GM23338 (cell line): ENCODE measurements around the gene HOXA3. TPM values are rescaled to one million over a fixed set of nuclear protein-coding genes. Genes with fewer than 3 reads are reported as not detected.

Source experiments
- ATAC-seq: fragments of 200-7000 bp; cut with Tn5 transposase; 3 replicates; pipeline ENCODE4 v1.9.1; 2020
- DNase-seq: peaks from one replicate; pipeline ENCODE4 v3.0.0-alpha.2; 2015; ENCODE audit warnings: low spot score
- H2AFZ ChIP-seq: fragments of 200-600 bp; sonication (generic); 2 replicates; pipeline ENCODE4 v1.8.0; 2016; ENCODE audit warnings: antibody characterized with exemption, mild to moderate bottlenecking, moderate library complexity
- H3F3A ChIP-seq: fragments of 200-600 bp; sonication (generic); replicated peaks from 2 replicates; pipeline ENCODE4 v1.8.0; 2017; ENCODE audit warnings: antibody characterized with exemption, mixed run types, low read depth
- H3K27ac ChIP-seq: fragments of 200-600 bp; sonication (generic); 2 replicates; pipeline ENCODE4 v1.6.1; 2016; ENCODE audit warnings: low read depth
- H3K27me3 ChIP-seq: fragments of 200-600 bp; sonication (generic); 2 replicates; pipeline ENCODE4 v1.8.0; 2016; ENCODE audit warnings: mild to moderate bottlenecking, mixed run types, moderate library complexity; ENCODE audit not compliant: insufficient read depth
- H3K36me3 ChIP-seq: fragments of 200-600 bp; sonication (generic); 2 replicates; pipeline ENCODE4 v1.8.0; 2016; ENCODE audit warnings: mild to moderate bottlenecking; ENCODE audit not compliant: insufficient read depth
- H3K4me1 ChIP-seq: fragments of 200-600 bp; sonication (generic); 2 replicates; pipeline ENCODE4 v1.8.0; 2016; ENCODE audit warnings: mild to moderate bottlenecking, moderate library complexity; ENCODE audit not compliant: insufficient read depth
- H3K4me2 ChIP-seq: fragments of 200-600 bp; sonication (generic); 2 replicates; pipeline ENCODE4 v1.7.1; 2017; ENCODE audit warnings: mixed run types
- H3K4me3 ChIP-seq: fragments of 200-600 bp; sonication (generic); 2 replicates; pipeline ENCODE4 v1.6.1; 2016; ENCODE audit warnings: mixed run types
- H3K79me2 ChIP-seq: fragments of 200-600 bp; sonication (generic); replicated peaks from 2 replicates; pipeline ENCODE4 v1.8.0; 2017; ENCODE audit warnings: mild to moderate bottlenecking; ENCODE audit not compliant: insufficient read depth
- H3K9me2 ChIP-seq: fragments of 200-600 bp; sonication (generic); 2 replicates; pipeline ENCODE4 v1.8.0; 2017; ENCODE audit not compliant: insufficient read depth
- H4K20me1 ChIP-seq: fragments of 200-600 bp; sonication (generic); replicated peaks from 2 replicates; pipeline ENCODE4 v1.8.0; 2017; ENCODE audit warnings: mild to moderate bottlenecking; ENCODE audit not compliant: insufficient read depth
- H3K27ac Mint-ChIP-seq: 2 replicates; pipeline ENCODE4 v1.8.0; 2020; ENCODE audit warnings: inconsistent platforms, mild to moderate bottlenecking, moderate library complexity, mixed read lengths
- H3K27me3 Mint-ChIP-seq: 3 replicates; pipeline ENCODE4 v1.8.0; 2022; ENCODE audit warnings: low read depth, mild to moderate bottlenecking, moderate library complexity, mixed read lengths, inconsistent platforms; ENCODE audit not compliant: insufficient read depth, poor library complexity
- H3K36me3 Mint-ChIP-seq: 3 replicates; pipeline ENCODE4 v1.8.0; 2021; ENCODE audit warnings: low read depth, mild to moderate bottlenecking, inconsistent platforms, moderate library complexity, mixed read lengths
- H3K4me1 Mint-ChIP-seq: 3 replicates; pipeline ENCODE4 v1.8.0; 2020; ENCODE audit warnings: mild to moderate bottlenecking, inconsistent platforms, mixed read lengths
- H3K4me3 Mint-ChIP-seq: 3 replicates; pipeline ENCODE4 v1.8.0; 2021; ENCODE audit warnings: moderate library complexity, mild to moderate bottlenecking, inconsistent platforms, mixed read lengths
- H3K9me3 Mint-ChIP-seq: 3 replicates; pipeline ENCODE4 v1.8.0; 2020; ENCODE audit warnings: moderate library complexity, mild to moderate bottlenecking, inconsistent platforms, mixed read lengths
- CREB1 ChIP-seq: fragments of 250-450 bp; sonication (Bioruptor Pico); IDR thresholded peaks from 2 replicates; pipeline ENCODE4 v1.5.0; 2020; ENCODE audit warnings: low read depth, mild to moderate bottlenecking, moderate library complexity
- ETS1 ChIP-seq: IDR thresholded peaks from 2 replicates; pipeline ENCODE4 v1.6.1; 2016; ENCODE audit warnings: antibody characterized with exemption
- EZH2 ChIP-seq: fragments of 200-600 bp; sonication (generic); IDR thresholded peaks from one replicate; pipeline ENCODE4 v1.8.0; 2017; ENCODE audit warnings: antibody characterized with exemption, mild to moderate bottlenecking, low read depth; ENCODE audit not compliant: unreplicated experiment
- EZH2phosphoT487 ChIP-seq: fragments of 200-600 bp; sonication (generic); IDR thresholded peaks from one replicate; pipeline ENCODE4 v1.8.1; 2018; ENCODE audit warnings: antibody characterized with exemption; ENCODE audit not compliant: unreplicated experiment
- JUNB ChIP-seq: IDR thresholded peaks from one replicate; pipeline ENCODE4 v1.6.1; 2016; ENCODE audit warnings: antibody characterized with exemption; ENCODE audit not compliant: unreplicated experiment
- NANOG ChIP-seq: IDR thresholded peaks from 2 replicates; pipeline ENCODE4 v1.6.1; 2016; ENCODE audit warnings: antibody characterized with exemption, borderline replicate concordance
- POLR2AphosphoS5 ChIP-seq: IDR thresholded peaks from 2 replicates; pipeline ENCODE4 v1.6.1; 2016; ENCODE audit warnings: antibody characterized with exemption, low read depth
- STAT1 ChIP-seq: IDR thresholded peaks from one replicate; pipeline ENCODE4 v1.6.1; 2016; ENCODE audit warnings: antibody characterized with exemption; ENCODE audit not compliant: unreplicated experiment
- ZNF114 ChIP-seq: fragments of 250-450 bp; sonication (Bioruptor Pico); IDR thresholded peaks from 2 replicates; pipeline ENCODE4 v1.5.0; 2020; ENCODE audit warnings: mild to moderate bottlenecking, moderate library complexity
- ZNF331 ChIP-seq: fragments of 250-450 bp; sonication (Bioruptor Pico); IDR thresholded peaks from 2 replicates; pipeline ENCODE4 v1.5.0; 2020; ENCODE audit warnings: low read depth, mild to moderate bottlenecking, moderate library complexity
- ZNF462 ChIP-seq: fragments of 250-450 bp; sonication (Bioruptor Pico); IDR thresholded peaks from 2 replicates; pipeline ENCODE4 v1.5.0; 2020; ENCODE audit warnings: mild to moderate bottlenecking, moderate library complexity
- polyA plus RNA-seq: library from polyadenylated mRNA; unstranded; fragments of >200 nt; fragmentation: Nextera tagmentation; extraction: Ambion mirVana; gene quantifications from 2 replicates; pipeline ENCODE4 v1.2.1, GENCODE V29; 2016
- total RNA-seq: library from RNA; depleted of rRNA; stranded (reverse); fragments of >200 nt; shearing (Covaris generic); gene quantifications from 2 replicates; pipeline ENCODE4 v1.2.3, GENCODE V29; 2014

The HOXA3 gene
- total and polyA plus RNA-seq, 2 experiments from 2014 or later: not detected

- Mint-ChIP-seq H3K36me3 (no peaks in the 10 kb centered on the region), H3K27me3 (peaks cover 99% of the 10 kb centered on the region), H3K27ac (no peak overlapping the region), H3K4me1 (peaks cover 16% of the 10 kb centered on the region), H3K9me3 (peaks cover 6% of the 10 kb centered on the region; the same call in 1 of the 3 replicates), H3K4me3 (no peak overlapping the region)
- Histone ChIP-seq H3F3A (peaks cover 56% of the 10 kb centered on the region), H2AFZ (no peak overlapping the region), H3K27ac (no peak overlapping the region), H3K27me3 (peaks cover 100% of the 10 kb centered on the region), H3K79me2 (no peaks in the 10 kb centered on the region), H3K4me1 (peaks cover 14% of the 10 kb centered on the region; the same call in 1 of the 2 replicates), H3K4me2 (no peak overlapping the region), H3K9me2 (no peaks in the 10 kb centered on the region), H3K36me3 (no peaks in the 10 kb centered on the region), H4K20me1 (peaks cover 63% of the 10 kb centered on the region), H3K4me3 (no peak overlapping the region)
- no peak for DNase-seq
- TF ChIP-seq NANOG: no peak
- no peak for TF ChIP-seq CREB1 (CRISPR knock-in tag)
- peak; percentile 91 for TF ChIP-seq EZH2
- no peak for TF ChIP-seq JUNB
- TF ChIP-seq ETS1: no peak
- ATAC-seq: no peak
Measured at GRCh38 chr7:27124902-27125689, 27.3 kb downstream of the HOXA3 start.

- H3K9me3 Mint-ChIP-seq: peaks cover 6% of the 10 kb centered on the region; the same call in 1 of the 3 replicates
- H3K9me2 ChIP-seq: no peaks in the 10 kb centered on the region
- H3K4me1 Mint-ChIP-seq: peaks cover 16% of the 10 kb centered on the region
- DNase-seq (no peak), ATAC-seq (no peak)
- no peaks in the 10 kb centered on the region for H3K36me3 Mint-ChIP-seq
- H3K27me3 ChIP-seq: peaks cover 100% of the 10 kb centered on the region
- peaks cover 100% of the 10 kb centered on the region for H3K27me3 Mint-ChIP-seq
- no peak overlapping the region for H3K27ac ChIP-seq
- no peaks in the 10 kb centered on the region for H3K79me2 ChIP-seq
- no peak overlapping the region for H3K4me3 ChIP-seq
- no peak overlapping the region for H3K27ac Mint-ChIP-seq
- peaks cover 71% of the 10 kb centered on the region for H4K20me1 ChIP-seq
- H3K36me3 ChIP-seq: no peaks in the 10 kb centered on the region
- peaks cover 62% of the 10 kb centered on the region for H3F3A ChIP-seq
- no peak overlapping the region for H3K4me2 ChIP-seq
- H2AFZ ChIP-seq: no peak overlapping the region
- H3K4me1 ChIP-seq: peaks cover 14% of the 10 kb centered on the region; the same call in 1 of the 2 replicates
- no peak overlapping the region; the same call in 2 of the 3 replicates for H3K4me3 Mint-ChIP-seq
- TF ChIP-seq NANOG: no peak
- TF ChIP-seq POLR2AphosphoS5: no peak
- no peak for TF ChIP-seq ZNF114
- no peak for TF ChIP-seq STAT1
- TF ChIP-seq ZNF331 (CRISPR knock-in tag): no peak
- TF ChIP-seq JUNB: no peak
- peak; percentile 94 for TF ChIP-seq EZH2phosphoT487
- no peak for TF ChIP-seq ETS1
- TF ChIP-seq EZH2: peak; percentile 90
- TF ChIP-seq ZNF462 (CRISPR knock-in tag): no peak
Measured at GRCh38 chr7:27124096-27124901, 28.1 kb downstream of the HOXA3 start.
